ENCODE data around the gene RAPGEF5. TPM values are rescaled to one million over a fixed set of nuclear protein-coding genes. Genes with fewer than 3 reads are reported as not detected.

The RAPGEF5 gene
- total and polyA plus RNA-seq, 4 donors = 7.1 to 54.8 (median 13.0) TPM

DNA sequence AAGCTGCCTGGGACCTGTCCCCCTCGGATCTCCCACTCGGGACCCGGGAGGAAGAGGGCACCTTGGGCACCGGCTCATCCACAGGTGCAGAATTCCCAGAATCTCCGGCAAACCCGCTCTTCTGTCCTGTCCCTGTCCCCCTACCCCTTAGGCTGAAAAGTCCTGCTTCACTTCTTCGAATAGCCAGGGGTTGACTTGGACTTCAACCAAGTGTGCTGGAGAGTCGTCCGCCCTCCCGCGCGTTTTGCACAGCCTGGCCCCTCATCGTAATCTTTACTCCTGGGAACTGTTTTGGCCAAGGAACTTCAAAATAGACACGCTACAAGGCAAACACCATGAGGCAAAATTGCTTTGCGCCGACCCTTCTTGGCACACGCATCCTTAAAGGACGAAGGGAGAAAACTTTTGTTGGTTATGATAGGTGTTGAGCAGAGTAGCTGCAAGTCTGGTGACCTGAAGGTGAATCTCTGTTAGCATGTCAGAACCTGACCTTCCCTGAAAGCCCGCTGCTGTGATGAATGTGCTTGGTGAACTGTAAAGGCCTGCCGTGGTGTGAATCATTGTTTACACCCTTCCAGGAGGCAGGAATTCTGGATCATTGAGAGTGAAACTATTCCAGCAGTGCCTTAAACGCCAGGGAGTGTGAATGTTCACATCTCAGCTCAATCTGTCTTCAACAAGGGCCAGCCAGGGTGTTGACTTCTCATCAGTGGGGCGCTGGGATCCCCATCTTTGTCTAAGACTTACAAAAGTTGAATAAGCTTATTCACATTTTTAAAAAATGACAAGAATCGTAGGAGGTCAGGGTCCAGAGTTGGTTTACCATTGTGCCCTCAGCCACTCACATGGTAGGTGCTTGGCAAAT lies 589 bp upstream of the RAPGEF5 start:
- no peaks in the 10 kb centered on the region for H3K27me3 ChIP-seq (ENCODE audit: control insufficient read depth in 4 of 4, insufficient read depth in 4 of 4, low read length in 3 of 4)
- DNase-seq (ENCODE audit: low spot score) = peak; percentile 57
- WGBS = 24% methylated on average over 23 of the region's 23 CpGs
- peak overlapping the region; percentile 63 to 74 for H3K9ac ChIP-seq (ENCODE audit: low read depth in 1 of 2, low read length in 2 of 2)
- peaks cover 0 to 39% (median 10%) of the 10 kb centered on the region in 4 donors for H3K4me1 ChIP-seq (ENCODE audit: control insufficient read depth in 4 of 4, insufficient read depth in 4 of 4, low read length in 3 of 4)
- no peaks in the 10 kb centered on the region for H3K9me3 ChIP-seq (ENCODE audit: control insufficient read depth in 4 of 4, low read length in 3 of 4)
- no peaks in the 10 kb centered on the region for H3K36me3 ChIP-seq (ENCODE audit: control insufficient read depth in 4 of 4, insufficient read depth in 3 of 4, low read depth in 1 of 4, low read length in 3 of 4)
- TF ChIP-seq, protein P1, sequence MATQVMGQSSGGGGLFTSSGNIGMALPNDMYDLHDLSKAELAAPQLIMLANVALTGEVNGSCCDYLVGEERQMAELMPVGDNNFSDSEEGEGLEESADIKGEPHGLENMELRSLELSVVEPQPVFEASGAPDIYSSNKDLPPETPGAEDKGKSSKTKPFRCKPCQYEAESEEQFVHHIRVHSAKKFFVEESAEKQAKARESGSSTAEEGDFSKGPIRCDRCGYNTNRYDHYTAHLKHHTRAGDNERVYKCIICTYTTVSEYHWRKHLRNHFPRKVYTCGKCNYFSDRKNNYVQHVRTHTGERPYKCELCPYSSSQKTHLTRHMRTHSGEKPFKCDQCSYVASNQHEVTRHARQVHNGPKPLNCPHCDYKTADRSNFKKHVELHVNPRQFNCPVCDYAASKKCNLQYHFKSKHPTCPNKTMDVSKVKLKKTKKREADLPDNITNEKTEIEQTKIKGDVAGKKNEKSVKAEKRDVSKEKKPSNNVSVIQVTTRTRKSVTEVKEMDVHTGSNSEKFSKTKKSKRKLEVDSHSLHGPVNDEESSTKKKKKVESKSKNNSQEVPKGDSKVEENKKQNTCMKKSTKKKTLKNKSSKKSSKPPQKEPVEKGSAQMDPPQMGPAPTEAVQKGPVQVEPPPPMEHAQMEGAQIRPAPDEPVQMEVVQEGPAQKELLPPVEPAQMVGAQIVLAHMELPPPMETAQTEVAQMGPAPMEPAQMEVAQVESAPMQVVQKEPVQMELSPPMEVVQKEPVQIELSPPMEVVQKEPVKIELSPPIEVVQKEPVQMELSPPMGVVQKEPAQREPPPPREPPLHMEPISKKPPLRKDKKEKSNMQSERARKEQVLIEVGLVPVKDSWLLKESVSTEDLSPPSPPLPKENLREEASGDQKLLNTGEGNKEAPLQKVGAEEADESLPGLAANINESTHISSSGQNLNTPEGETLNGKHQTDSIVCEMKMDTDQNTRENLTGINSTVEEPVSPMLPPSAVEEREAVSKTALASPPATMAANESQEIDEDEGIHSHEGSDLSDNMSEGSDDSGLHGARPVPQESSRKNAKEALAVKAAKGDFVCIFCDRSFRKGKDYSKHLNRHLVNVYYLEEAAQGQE (IDR thresholded peaks at IDR 0.05) = peak; percentile 25
- TF ChIP-seq EGR1 (IDR thresholded peaks at IDR 0.05; ENCODE audit: low read depth in 2 of 2) = no peak
- TF ChIP-seq YY1 (IDR thresholded peaks at IDR 0.05) = no peak
- no peak for TF ChIP-seq NR2F2 (IDR thresholded peaks at IDR 0.05)
- TF ChIP-seq HNF4A (conservative IDR thresholded peaks at IDR 0.05) = peak in 1 of 2 donors; percentile 43
- TF ChIP-seq FOXA1 (IDR thresholded peaks at IDR 0.05) = no peak
- TF ChIP-seq RAD21 (IDR thresholded peaks at IDR 0.05) = no peak
- TF ChIP-seq GABPA (IDR thresholded peaks at IDR 0.05 in 1 of 2, conservative IDR thresholded peaks at IDR 0.05 in 1 of 2) = no peak
- no peak for TF ChIP-seq HNF4G (IDR thresholded peaks at IDR 0.05)
- TF ChIP-seq, protein P2, sequence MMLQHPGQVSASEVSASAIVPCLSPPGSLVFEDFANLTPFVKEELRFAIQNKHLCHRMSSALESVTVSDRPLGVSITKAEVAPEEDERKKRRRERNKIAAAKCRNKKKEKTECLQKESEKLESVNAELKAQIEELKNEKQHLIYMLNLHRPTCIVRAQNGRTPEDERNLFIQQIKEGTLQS (IDR thresholded peaks at IDR 0.05) = no peak
- TF ChIP-seq, protein P3, sequence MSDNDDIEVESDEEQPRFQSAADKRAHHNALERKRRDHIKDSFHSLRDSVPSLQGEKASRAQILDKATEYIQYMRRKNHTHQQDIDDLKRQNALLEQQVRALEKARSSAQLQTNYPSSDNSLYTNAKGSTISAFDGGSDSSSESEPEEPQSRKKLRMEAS (IDR thresholded peaks at IDR 0.05) = peak; percentile 10
- peak; percentile 22 for TF ChIP-seq FOXA2 (IDR thresholded peaks at IDR 0.05)
- TF ChIP-seq, protein P4, sequence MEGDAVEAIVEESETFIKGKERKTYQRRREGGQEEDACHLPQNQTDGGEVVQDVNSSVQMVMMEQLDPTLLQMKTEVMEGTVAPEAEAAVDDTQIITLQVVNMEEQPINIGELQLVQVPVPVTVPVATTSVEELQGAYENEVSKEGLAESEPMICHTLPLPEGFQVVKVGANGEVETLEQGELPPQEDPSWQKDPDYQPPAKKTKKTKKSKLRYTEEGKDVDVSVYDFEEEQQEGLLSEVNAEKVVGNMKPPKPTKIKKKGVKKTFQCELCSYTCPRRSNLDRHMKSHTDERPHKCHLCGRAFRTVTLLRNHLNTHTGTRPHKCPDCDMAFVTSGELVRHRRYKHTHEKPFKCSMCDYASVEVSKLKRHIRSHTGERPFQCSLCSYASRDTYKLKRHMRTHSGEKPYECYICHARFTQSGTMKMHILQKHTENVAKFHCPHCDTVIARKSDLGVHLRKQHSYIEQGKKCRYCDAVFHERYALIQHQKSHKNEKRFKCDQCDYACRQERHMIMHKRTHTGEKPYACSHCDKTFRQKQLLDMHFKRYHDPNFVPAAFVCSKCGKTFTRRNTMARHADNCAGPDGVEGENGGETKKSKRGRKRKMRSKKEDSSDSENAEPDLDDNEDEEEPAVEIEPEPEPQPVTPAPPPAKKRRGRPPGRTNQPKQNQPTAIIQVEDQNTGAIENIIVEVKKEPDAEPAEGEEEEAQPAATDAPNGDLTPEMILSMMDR (IDR thresholded peaks at IDR 0.05; ENCODE audit: low read depth, low read length, missing input control) = no peak
- no peak for TF ChIP-seq TAF1 (conservative IDR thresholded peaks at IDR 0.05)
- peak in 1 of 2 donors; percentile 54 for TF ChIP-seq RXRA (IDR thresholded peaks at IDR 0.05)
- TF ChIP-seq JUND (IDR thresholded peaks at IDR 0.05) = peak in 1 of 2 donors; percentile 14
- TF ChIP-seq SP1 (IDR thresholded peaks at IDR 0.05) = peak; percentile 13
- TF ChIP-seq, protein P5, sequence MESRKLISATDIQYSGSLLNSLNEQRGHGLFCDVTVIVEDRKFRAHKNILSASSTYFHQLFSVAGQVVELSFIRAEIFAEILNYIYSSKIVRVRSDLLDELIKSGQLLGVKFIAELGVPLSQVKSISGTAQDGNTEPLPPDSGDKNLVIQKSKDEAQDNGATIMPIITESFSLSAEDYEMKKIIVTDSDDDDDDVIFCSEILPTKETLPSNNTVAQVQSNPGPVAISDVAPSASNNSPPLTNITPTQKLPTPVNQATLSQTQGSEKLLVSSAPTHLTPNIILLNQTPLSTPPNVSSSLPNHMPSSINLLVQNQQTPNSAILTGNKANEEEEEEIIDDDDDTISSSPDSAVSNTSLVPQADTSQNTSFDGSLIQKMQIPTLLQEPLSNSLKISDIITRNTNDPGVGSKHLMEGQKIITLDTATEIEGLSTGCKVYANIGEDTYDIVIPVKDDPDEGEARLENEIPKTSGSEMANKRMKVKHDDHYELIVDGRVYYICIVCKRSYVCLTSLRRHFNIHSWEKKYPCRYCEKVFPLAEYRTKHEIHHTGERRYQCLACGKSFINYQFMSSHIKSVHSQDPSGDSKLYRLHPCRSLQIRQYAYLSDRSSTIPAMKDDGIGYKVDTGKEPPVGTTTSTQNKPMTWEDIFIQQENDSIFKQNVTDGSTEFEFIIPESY (IDR thresholded peaks at IDR 0.05) = no peak
- peak overlapping the region; percentile 98 for H3K27ac ChIP-seq (ENCODE audit: low read depth in 1 of 2, low read length in 2 of 2)
- H3K4me3 ChIP-seq (ENCODE audit: low read depth in 1 of 3, low read length in 3 of 3) = peak overlapping the region; percentile 51 to 79 (median 61)
